CD4-positive, alpha-beta T cell treated with Interleukin-1 beta for 1 hour (primary cell): ENCODE measurements around the gene PUS3.

Experiments
- DNase-seq, 2 donors: peaks; one replicate each; pipeline ENCODE4 v3.0.0-alpha.2; 2020 to 2022

The PUS3 gene

DNA sequence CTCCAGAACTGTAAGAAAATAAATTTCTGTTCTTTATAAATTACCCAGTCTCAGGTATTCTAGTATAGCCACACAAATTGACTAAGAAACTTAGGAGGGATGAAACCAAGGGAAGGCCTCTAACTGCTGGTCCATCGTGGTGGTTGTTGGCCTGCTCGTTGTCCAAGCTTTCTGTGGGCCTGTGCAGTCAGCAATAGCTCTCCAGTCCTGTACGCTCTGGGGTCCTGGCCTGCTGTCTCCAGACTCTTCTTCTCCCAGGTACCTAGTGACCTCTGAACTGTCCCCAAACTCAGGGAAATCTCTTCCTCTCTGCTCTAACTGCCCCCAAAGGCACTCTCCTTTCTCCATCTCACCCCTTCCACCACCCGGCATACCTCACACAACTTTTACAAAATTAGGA, 37.1 kb upstream of the PUS3 start:
- no peak for DNase-seq

DNA sequence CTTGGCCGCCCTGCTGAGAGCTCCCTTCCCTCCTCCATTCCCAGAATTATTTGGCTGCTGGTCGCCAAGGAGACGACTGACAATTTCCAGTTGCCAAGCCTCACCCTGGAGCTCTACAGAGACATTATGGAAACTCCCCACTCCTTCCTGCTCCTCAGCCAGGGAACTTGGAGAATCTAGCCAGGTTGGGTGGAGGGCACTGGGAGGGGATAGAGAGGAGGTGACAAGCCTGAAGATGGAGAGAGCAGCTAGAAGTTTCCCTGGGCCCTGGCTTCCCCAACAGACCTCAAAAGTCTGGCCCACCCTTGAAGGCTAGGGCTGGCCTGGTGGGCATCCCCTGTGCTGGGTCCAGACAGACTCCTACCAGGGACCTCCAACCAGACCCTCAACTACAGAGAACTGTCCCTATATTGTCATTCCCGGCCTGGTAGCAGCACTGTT, 36.1 kb upstream of the PUS3 start:
- DNase-seq = no peak

DNA sequence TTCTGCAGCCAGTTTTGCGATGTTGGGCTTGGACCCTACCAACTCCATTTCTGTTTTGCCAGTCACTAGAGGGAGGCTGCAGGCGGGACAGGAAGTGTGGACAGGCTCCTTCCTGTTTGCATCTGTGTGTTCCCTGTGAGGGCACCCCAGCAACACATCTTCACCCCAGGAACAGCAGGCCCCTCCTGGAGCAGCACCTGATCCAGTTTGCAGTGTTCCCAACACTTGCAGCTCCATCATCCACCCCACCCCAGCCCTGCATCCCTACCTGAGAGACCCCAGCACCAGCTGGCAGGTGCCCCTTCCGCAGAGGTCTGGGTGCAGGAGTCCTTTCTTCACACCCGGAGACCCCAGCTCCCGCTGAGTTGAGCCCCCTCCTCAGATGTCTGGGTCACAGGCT, 35.4 kb upstream of the PUS3 start:
- DNase-seq = no peak

DNA sequence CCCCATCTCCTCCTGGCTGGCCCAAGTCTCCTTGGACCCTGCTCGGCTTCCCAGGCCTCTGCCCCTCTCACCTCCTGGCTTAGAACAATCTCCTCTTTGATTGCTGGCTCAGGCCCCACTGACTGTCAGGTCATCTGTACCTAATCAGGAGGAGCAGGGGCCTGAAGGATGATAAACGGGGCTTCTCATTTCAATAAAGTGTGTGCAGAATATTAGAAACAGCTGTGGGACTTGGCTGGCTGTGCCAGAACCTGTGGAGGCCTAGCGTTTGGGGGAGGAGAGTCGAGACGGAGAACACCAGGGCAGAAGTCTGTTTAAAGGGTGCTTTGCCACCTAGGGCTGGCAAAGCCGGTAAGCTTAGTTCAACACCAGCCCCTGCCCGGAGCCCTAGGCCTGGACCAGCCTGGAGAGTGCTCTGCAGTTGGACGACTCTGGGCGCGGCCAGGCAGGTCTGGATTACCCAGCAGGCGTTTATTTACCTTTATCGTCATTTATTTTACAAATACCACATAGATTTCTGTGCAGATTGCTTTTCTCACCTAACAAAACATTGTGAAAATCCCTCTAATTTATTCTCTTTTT, 32.7 kb upstream of the PUS3 start:
- DNase-seq = no peak

DNA sequence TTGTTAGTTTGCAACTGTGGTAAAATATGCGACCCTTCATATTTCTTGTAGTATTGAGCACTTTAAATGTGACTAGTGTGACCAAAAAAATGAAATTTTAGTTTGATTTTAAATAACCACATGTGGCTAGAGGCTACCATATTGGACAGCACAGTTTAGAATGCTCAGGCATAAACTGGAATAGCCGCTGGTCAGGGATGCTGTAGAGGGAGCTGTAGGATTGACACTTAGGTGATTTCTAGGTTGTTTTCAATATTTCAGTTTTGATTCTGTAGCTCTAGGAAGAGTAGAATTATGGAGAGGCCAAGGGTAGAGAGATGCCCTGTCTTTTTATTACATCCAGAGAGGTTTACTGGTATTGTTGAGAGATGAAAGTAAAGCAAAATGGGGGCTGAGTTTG, 32.0 kb upstream of the PUS3 start:
- DNase-seq = no peak

DNA sequence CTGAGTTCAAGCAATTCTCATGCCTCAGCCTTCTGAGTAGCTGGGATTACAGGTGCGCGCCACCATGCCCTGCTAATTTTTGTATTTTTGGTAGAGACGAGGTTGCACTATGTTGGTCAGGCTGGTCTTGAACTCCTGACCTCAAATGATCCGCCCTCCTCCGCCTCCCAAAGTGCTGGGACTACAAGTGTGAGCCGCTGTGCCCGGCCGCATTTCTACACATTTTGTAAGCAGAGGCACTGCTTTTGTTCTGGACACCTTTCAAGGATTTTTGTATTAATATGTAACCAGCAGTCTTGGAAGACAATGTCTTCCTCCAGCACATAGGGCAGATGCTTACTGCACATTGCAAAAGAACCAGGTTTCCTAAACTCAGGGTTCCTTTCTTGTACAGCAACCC, 31.5 kb upstream of the PUS3 start:
- DNase-seq = no peak

DNA sequence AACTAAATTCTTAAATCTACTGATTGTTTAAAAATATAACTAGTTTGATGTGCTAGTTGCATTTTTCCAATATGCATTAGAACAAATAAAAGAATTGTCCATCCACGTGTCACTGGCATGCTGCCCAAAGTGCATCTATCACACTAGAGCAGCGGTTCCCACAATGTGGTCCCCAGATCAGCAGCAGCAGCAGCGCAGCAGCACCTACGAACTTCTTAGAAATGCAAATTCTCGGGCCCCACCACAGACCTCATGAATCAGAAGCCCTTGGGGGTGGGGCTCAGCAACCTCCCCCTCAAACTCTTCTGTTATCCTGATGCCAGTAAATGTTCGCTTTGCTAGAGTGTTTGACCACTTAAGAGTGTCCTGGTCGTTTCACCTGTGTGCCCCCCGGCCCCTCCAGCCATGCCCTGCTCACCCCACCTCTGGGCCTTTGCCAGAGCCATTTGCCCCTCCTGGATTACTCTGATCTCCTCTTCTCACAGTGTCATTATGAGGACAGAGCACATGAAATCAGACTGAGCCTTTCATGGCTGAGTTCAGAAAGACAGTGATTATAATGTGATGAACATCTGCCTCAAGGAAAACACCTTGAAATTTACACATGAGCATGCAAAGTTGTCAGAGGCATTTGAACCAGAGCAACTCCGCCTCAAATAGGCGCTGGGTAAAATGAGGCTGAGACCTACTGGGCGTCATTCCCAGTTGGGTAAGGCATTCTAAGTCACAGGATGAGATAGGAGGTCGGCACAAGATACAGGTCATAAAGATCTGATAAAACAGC, 30.2 kb upstream of the PUS3 start:
- no peak for DNase-seq

DNA sequence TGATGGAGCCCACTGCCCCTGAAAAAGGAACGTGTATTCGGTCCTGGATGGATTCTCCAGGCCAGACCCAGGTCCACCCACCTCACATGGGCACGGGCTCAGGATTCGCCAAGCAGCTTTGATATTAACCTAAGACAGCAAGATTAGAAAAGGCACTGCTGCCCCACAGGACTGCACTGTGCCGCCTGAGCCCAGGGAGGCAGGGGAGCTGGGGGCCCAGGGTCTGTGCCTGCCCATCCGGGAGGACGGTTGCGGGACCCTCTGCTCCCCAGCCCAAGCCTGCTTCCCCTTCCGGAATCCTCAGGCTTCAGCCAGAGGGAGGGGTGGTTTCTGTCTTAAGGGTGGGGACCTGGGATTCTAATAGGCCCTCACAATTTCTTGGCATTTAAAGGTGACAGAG, 29.3 kb upstream of the PUS3 start:
- DNase-seq = no peak

DNA sequence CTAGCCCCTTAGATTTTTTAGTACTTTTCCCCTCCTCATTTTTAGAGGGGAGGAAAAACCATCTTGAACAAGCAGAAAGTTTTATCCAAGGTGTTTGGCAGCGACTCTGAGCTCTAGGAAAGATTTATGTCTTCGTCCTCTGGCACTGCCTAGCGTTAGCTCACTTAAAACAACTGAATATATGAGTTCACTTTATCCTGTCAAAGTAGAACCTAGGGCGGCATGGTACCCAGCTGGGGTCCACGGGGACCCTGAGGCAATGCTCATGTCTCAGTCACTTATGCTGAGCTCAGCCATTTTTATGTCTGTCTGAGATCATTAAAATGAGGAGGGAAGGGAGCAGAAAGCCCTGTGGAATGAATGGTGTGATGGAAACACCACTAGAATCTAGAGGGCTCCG, 28.7 kb upstream of the PUS3 start:
- no peak for DNase-seq

DNA sequence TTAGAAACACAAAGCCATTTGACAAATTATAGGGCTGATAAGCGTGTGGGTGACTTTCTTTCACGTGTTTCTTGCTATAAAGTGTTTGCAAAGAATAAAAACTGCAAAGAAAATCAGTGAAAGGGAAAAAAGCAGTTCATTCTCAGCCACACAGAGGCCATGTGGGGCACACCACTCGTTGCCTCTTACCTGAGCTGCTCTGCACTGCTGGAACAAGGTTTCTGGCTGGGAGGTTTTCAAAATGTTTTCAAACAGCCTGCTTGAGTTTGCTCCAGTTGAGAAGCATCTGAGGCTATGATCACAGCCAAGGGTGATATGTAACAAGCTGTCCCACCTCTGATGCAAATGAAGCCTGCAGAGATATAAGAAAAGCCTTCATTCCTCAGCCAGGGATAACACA, 28.1 kb upstream of the PUS3 start:
- DNase-seq = no peak

DNA sequence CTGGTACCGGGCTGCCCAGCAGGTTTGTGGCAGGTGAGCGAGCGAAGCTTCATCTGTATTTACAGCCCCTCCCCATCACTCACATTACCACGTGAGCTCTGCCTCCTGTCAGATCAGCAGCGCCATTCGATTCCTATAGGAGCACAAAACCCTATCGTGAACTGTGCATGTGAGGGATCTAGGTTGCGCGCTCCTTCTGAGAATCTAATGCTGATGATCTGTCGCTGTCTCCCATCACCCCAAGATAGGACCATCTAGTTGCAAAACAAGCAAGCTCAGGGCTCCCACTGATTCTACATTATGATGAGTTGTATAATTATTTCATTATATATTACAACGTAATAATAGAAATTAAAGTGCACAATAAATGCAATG, 27.1 kb upstream of the PUS3 start:
- DNase-seq = no peak

DNA sequence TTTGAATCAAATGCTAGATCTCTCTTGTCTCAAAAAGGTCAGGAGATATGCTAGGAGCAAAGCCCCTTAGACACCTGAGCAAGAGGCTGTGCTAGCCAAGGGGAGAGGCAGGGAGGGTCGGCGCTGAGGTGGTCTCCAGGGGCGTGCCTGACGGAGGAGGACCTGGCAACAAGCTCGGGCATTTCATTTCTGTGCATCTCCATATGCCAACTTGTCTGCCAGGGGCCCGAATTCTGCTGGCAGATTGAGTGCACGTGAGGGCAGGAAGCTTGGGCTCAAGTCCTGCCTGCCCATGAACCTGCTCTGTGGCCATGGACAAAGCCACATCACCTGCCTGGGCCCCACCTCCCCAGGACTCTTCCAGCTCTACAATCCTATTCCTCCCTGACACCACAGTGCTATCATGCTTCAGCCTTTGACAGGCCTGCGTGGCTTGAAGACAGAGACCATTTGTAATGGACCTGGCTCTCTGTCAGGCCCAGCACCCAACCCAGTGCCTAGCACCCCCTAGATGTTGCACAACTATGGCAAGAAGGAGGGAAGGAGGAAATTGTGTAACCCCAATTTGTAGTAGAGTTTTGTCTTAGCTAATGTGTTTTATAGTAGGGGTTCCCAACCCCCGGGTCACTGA, 26.6 kb upstream of the PUS3 start:
- DNase-seq = no peak

DNA sequence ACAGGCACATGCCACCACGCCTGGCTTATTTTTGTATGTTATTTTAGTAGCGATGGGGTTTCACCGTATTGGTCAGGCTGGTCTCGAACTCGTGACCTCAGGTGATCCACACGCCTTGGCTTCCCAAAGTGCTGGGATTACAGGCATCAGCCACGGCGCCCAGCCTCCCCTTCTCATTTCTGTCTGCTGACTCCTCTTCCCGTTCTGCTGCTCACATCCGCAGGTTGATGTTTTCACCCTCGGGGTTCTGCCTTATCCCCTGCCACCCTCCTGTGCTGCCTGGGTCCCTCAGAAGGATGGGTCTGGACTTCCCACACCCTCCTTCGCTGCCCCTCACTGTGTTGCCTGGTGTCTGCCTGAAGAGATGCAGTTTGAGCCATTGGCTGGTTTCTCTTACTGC, 23.7 kb upstream of the PUS3 start:
- no peak for DNase-seq

DNA sequence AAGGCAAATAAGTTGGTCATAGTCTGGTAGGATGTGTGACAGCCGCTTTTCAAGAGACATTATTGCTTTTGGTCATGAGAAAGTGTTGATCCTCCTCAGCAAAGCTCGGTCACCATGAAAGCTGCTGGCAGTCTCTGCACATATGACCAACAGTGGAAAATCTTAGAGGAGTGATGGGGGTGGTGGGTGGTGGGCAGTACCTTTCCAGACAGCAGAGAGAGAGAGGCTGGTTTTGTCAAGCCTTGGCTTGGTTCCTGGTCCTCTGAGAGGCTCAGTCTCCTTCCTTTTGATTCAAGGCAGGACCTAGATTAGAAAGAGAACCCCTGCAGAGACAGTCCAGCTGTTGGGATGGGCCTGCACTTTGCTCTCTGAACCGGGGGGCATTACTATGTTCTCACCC, 22.8 kb upstream of the PUS3 start:
- DNase-seq = no peak

DNA sequence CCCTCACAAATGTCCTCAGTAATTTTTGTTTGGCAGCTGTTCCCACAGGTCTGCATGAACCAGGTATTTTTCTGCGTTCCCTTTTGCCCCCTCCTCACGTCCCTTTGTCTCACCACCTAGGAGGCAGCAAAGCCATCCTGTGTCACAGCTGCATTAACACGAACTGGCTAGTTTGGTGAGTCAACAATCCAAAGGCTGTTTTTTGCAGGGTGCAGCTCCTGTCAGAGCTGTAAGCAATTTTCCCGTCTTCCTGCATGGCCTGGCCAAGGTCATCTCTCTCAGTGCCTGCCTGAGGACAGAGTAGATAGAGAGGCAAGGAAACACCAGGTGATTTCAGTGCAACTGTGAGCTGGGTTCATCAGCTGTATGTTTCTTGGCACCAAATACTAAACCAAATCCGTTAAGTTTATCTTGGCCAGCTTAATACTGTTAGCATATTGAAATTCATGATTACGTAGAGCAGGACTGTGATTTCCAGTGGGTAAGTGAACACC, 22.3 kb upstream of the PUS3 start:
- no peak for DNase-seq

DNA sequence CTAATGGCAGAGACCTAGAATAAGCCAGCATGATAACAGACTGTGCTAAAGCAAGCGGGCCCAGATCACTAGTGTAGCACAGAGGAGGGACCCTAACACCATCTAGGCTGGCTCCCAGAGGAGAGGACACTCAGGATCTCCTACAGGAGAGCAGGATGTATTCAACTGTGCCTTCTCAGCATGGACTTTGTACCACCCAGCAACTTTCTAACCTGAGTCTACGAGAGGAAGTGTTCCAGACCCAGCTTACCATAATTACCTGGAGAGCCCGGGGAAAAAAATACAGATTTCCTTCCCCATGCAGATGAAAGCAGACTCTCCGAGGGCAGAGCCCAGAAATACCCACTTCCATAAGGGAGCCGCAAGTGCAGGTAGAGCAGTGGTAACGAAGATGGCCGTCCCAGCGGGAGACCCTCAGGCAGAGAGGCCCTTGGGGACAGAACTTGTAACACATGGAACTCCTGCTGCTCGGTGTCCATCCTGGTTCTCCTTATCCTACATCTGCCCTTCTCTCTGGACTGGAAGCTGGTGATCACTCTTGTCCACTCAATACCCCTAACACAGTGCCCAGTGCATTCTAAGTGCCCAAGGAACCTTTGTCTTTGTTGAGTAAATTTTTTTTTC, 21.5 kb upstream of the PUS3 start:
- no peak for DNase-seq

DNA sequence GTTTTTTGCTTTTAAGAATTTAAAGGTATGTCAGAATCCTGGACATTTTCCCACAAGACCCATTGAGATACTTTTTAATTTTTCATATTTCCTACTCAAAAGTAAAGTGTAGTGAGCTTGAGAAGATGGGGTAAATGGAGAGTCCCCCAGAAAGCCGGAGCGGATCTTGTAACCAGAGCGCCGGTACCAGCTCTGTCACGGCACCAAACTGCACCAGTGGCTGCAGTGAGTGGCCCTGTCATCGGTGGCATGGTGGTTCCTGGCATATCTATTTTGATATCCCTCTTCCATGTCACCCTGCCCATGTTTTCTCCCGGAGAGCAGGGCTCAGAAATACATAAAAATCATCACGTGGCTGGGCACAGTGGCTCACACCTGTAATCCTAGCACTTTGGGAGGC, 20.6 kb upstream of the PUS3 start:
- no peak for DNase-seq

DNA sequence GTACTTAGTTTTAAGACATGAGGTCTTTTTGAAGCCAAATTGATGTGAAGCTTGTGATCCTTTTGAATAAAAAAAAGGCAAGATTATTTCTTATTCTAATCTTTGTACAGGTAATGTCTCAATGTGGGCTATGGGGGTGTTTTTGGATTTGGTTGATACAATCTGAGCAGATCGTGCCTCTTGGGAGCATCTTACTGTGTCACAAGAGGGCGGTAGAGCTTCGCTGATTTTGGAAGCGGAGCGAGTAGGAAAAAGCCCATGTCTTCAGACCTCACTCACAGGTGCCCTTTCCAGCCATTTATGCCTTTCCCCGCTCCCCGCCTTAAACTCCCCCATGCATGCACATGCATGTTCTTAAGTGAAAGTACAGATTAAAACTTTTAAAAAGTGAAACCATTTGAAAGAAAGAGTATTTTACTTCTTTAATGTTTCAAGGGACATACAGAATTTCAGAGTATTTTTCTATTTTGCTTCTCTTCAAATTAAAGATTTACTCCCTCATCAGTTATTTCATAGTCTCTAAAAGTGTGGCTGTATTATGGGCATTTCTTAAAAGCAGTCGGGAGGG, 20.1 kb upstream of the PUS3 start:
- peak; percentile 41 to 62 for DNase-seq

DNA sequence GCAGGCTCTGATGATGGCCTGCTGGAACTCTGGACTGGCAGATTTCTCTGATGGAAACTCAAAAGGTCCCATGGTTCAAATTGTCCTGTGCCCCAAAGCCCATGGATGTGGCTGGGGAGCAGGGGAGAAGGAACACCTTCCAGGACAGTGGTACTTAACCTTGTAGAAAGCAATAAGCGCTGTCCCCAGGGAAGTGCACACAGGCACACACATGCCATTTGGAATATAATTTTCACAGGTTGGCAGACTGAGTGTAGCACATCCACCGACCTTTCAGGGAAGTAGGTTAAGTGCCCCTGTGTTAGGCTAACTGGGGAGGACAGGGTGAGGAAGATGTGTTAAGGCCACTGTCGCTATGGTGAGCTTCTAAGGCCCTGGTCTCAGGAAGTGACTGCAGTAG, 19.1 kb upstream of the PUS3 start:
- DNase-seq = no peak

DNA sequence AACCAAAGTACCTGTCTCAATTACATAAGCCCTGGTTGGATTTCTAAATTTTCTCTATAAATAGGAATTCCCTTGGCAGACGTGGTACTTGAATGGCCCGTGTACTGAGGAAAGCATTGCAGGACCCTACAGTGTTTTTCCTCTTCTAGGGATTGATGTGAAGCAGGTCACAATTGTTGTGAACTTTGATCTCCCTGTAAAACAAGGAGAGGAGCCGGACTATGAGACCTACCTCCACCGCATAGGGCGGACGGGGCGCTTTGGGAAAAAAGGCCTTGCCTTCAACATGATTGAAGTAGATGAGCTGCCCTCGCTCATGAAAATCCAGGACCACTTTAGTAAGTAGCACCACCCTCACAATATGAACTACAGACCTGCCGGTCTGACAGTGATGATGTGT, 18.0 kb upstream of the PUS3 start:
- DNase-seq = no peak

DNA sequence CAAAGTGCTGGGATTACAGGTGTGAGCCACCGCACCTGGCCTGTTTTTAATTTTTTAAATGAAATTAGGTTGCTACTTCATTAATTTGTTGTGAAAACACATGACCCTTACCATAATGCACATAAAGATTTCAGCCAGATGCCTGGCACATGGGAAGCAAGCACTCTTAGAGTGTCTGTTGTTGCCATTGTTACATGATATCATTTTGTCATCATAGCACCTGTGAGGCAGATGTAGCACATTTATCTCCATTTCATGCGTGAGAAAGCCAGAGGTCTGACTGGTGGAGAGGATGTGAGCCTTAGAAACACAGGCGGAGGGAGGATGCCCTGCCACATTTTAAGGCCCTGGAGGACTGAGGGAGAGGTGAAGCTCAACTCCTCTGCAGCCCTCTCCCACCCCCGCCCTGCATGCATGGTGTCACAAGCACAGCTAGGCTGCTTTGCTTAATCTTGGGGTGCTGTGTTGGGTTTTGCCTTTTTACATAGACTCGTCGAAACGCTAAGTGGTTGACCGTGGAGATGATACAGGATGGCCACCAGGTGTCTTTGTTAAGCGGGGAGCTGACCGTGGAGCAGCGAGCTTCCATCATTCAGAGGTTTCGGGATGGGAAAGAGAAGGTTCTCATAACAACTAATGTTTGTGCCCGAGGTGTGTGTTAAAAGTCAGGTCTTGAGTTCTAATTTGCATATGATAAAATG, 15.3 kb upstream of the PUS3 start:
- no peak for DNase-seq

DNA sequence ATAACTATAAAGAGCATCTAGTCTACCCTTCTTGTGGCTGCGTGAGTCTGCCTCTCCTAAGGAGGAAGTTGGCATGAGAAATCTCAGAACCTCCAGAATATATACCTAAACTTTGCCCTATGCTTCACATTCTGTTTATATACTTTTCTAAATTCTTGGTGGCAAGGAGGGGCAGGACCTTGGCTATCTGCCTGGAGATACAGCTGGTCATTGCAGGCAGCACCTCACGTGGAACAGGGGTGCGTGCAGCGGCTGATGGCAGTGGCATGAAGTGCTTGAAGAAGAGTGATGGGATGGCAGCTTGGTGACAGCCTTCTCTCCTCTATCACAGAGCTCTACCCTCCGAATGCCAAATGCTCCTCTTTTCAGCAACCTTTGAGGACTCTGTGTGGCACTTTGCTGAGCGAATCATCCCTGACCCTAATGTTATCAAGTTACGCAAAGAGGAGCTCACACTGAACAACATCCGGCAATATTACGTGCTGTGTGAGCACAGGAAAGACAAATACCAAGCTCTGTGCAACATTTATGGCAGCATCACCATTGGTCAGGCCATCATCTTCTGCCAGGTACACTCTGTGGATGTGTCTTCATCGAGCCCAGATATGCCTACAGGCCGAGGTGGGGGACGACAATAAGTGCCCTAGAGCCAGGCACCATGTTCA, 13.8 kb upstream of the PUS3 start:
- no peak for DNase-seq
